ENCODE results near the gene ISM1.

ISM1 gene

DNA sequence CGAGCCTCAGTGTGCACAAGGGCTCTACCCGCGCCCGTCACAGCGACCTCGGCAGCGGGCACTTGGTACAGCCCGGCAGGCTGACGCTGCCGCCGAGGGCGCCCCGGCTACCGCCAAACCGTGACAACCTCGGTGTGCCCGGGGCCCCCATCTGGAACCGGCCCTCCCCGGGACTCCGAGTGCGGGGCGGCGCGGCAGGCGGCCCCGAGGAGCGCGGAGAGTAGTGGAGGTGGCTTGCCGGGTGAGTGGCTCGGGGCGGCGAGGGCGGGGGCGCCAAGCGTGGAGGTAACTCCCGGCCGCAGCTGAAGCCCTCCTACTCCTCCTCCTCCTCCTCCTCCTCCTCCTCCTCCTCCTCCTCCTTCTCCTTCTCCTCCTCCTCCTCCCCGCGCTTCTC is at the start of gene ISM1:
TSS of gene ISM1 (plus strand) at position 371 of the 394 bp plus-strand sequence. CDS start 503 bp downstream, outside the sequence.
- DNase-seq: no peak

- DNase-seq: no peak
These were observed 47.9 kb upstream of the ISM1 start for GRCh38 chr20:13173201-13173600.

DNA sequence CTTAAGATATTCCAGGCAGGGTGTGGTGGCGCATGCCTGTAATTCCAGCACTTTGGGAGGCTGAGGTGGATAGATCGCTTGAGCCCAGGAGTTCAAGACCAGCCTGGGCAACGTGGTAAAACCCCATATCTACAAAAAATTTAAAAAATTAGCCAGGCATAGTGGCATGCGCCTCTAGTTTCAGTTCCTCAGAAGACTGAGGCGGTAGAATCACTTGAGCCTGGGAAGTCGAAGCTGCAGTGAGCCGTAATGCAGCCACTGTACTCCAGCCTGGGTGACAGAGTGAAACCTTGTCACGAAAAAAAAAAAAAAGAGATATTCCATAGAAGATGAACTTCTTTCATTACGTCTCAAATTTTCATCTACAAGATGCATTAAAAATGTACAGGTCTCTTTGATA is 46.7 kb upstream of the ISM1 start:
- DNase-seq: no peak

- DNase-seq: no peak
These were observed 39.8 kb upstream of the ISM1 start for GRCh38 chr20:13180986-13181889.

DNA sequence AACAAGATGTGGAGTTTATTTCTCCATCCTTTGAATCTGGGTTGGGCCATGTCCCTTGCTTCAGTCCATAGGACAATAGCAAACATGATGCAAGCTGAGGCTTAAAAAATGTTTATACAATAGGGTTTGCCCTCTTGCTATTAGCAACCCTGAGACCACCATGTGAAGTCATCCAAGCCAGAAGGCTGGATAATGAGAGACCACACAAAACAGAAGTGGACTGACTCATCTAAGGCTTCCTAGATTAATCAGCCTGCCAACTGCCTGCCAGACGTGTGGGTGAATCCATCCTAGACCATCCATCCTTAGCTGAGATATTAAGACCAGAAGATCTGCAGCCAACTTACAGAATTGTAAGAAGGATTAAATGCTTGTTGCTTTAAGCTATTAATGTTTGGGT is 38.1 kb upstream of the ISM1 start:
- no peak for DNase-seq

DNA sequence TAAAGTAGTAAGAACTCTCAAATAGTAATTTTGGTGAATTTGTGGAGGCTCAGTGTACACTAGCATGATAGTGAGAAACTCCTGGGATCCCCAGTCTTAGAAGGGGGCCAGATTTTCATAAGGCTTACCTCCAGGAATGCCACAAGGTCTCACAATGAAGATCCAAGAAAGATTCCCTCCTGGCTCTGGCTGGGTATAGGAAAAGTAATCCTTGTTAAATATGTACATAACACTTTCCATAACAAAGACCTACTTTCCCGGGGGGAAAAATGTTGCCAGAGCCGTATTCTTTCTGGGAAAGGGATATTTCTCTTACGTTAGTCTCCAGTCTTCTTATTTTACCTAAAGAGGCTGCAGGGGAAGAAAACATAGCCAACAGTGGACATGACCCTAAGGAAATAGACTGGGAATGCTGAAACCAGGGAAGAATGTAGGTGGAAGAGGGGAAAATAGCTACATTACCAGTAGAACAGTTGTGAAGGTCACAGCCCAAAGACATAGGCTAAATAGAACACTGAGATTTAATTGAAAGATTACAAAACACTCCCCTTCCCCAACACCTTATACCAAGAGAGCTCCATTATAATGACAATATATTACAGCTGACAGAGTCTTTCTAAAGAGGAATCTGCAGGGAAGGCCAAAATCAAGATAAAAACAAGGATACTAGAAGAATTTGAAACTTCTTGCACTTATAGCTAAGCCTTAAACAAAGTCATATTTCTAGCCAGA is 34.9 kb upstream of the ISM1 start:
- no peak for DNase-seq

- DNase-seq: no peak
These were observed 33.2 kb upstream of the ISM1 start for GRCh38 chr20:13187899-13188298.

DNA sequence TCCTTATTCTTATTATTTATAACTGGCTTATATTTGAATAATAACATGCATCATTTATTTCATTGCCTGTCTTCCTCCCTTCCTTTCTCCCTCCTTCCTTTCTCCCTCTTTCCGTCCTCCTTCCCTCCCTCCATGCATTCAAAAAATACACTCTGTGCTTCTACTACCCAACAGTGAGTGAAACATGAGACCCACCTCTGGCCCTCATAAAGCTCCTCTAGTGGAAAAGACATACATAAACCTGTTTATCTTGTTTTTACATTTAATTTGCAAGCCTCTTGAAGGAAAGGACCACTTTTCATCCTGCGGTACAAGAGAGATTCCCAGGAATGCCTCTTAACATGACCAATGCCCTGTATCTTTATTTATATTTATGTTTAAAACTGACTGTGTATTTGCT is 21.8 kb upstream of the ISM1 start:
- no peak for DNase-seq

DNA sequence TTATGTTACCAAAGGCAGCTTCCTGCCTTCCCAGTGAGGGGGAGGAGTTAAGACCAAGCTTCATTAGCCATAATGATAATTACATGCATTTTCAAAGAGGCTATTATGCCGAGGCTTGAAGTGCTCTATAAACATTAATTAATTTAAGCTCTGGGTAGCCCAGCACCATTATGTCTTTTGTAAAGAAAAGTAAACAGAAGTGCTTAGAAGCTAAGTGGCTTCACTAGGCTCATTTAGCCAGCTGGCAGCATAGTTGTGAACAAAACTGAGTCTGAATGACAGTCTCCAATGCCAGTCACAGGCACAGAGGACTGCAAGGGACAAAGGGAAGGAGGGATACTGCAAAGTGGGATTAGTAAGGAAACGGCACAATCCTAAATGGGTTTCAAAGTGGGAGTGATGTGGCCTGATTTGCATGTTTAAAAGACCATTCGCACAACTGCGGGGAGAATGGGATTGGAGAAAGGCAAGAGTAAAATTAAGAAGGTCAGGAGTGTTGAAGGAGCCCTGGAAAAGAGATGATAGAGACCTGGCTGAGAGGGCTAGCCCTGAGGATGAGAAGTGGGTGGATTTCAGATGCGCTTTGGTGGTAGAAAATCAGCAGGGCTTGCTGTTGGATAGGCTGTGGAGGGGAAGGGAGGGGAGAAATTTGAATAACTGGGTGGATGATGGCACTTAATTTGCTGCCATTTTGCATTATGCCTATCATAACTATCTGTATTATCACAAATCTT is 20.1 kb upstream of the ISM1 start:
- DNase-seq: no peak

GRCh38 chr20:13202565-13202964 is 18.5 kb upstream of the ISM1 start:
- no peak for DNase-seq

DNA sequence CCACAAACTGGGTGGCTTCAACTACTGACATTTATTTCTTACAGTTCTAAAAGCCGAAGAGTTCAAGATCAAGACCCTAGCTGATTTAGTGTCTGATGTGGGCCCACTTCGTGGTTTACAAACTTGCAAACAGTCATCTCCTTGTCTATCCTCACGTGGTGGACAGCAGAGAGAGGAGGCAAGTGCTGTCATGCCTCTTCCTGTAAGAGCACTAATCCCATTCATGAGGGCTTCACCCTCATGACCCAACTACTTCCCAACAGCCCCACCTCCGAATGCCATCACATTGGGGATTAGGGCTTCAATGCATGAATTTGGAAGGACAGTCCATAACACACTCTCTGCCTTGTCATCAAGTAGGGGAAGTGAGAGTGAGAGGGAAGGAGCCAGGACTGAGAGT is 15.6 kb upstream of the ISM1 start:
- DNase-seq: no peak

DNA sequence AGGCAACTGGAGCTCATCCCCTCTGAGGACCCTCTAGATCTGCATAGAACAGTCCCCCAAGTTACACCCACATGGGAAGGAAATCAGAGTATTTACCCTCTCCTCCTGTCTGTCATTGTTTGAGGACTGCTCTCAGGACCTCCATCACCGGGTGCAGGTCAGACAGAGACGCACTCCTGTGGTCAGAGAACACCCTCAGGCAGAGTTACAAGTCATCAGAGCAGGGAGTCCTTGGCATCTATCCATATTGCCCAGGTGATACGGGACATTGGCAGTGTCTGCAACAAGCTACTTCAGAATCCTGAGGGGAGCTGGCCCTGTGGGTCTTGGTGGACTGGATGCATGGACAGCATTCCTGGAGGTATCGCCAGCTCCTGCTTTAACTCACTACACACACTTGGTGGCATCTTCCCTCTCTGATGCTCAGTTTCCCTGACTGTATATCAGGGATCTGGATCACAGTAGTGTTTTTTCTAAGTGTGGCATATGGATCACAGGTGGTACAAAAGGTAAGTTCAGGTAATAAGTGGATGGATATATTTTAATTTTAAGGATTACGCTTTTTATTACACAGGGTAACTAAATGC is 15.1 kb upstream of the ISM1 start:
- no peak for DNase-seq

DNA sequence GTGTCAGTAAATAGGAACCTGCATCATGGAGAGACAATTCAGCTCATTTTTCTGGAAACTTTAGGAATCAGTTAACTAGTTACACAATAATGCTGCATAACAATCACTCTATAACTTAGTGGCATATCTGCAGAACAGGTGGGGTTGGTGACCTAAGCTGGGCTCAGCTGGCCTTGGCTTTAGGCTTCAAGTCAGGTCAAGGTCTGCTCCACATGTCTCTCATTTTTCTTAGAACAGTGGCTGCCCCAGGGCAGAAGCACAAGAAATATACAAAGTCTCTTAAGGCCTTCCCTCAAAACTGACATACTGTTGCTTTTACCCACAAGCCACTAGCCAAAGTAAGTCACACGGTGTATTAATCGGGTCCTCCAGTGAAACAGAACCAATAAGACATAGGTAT is 14.1 kb upstream of the ISM1 start:
- DNase-seq: no peak

GRCh38 chr20:13211956-13212618 is 9.0 kb upstream of the ISM1 start:
- DNase-seq: no peak

- no peak for DNase-seq
These were observed 8.3 kb upstream of the ISM1 start for GRCh38 chr20:13212750-13213149.

DNA sequence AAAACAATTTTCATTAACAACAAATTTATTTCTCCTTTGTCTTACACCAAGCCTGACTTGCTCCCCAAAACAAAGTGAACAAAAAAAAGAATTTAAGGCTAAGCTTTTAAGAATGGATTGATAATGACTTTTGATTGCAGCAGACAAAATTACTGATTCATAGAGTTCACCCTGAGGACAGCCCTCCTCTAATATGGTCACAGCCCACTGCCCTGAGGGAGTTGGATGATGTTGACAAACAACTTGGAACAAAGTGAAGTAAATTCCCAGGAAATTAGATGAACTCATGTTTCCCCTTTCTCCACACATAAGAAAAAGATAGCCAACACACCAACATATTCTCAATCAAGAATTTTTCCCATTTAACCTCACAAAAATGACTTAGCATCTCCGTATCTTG is 7.7 kb upstream of the ISM1 start:
- DNase-seq: no peak

GRCh38 chr20:13216533-13216932 is 4.5 kb upstream of the ISM1 start:
- no peak for DNase-seq

- DNase-seq: no peak
These were observed 1.5 kb upstream of the ISM1 start for GRCh38 chr20:13219327-13220193.

GRCh38 chr20:13220194-13220903 is 725 bp upstream of the ISM1 start:
- no peak for DNase-seq

GRCh38 chr20:13221313-13221672 is 219 bp downstream of the ISM1 start:
- DNase-seq: no peak

Measured in cerebellar nuclear complex (tissue), 1 donor.